AG09319 (cell line): ENCODE data around the gene MAPKAPK5.
A peak's percentile ranks its signal among the peaks of the same experiment; 100 is the strongest.

Experiments
- DNase-seq: peaks from one replicate; pipeline ENCODE4 v3.0.0-alpha.2; 2010; ENCODE audit warnings: low read depth; ENCODE audit errors: extremely low read depth
- CTCF ChIP-seq: IDR thresholded peaks from 2 replicates; pipeline ENCODE4 v1.5.1; 2011; ENCODE audit warnings: low read depth, mild to moderate bottlenecking, inconsistent platforms, low read length, moderate library complexity

The MAPKAPK5 gene

GRCh38 chr12:111873113-111873512 is 31.1 kb downstream of the MAPKAPK5 start:
- no peak for TF ChIP-seq CTCF
- no peak for DNase-seq

- DNase-seq, result no peak
- no peak for TF ChIP-seq CTCF
These were observed 39.7 kb downstream of the MAPKAPK5 start for GRCh38 chr12:111881716-111882115.

- TF ChIP-seq CTCF, result no peak
- DNase-seq, result no peak
These were observed 44.9 kb downstream of the MAPKAPK5 start for GRCh38 chr12:111886662-111887545.

GRCh38 chr12:111887926-111888745 is 46.1 kb downstream of the MAPKAPK5 start:
- DNase-seq, result no peak
- no peak for TF ChIP-seq CTCF

- no peak; the same call in 1 of the 2 replicates for TF ChIP-seq CTCF
- peak; percentile 23 for DNase-seq
These were observed 51.3 kb downstream of the MAPKAPK5 start for GRCh38 chr12:111893287-111893686.

GRCh38 chr12:111894556-111894955 is 52.5 kb downstream of the MAPKAPK5 start:
- no peak for TF ChIP-seq CTCF

GRCh38 chr12:111901182-111901581 is 59.2 kb downstream of the MAPKAPK5 start:
- DNase-seq, result no peak
- TF ChIP-seq CTCF, result no peak

More at GRCh38 chr12:111894556-111894955, 52.5 kb downstream of the MAPKAPK5 start:
- DNase-seq, result no peak
